Measurements from ENCODE around the gene CNIH3.
"Not testable (repeated sequence)": the region's sequence is repeated elsewhere in the genome, so short reads cannot be mapped to it uniquely, and the experiment has no call there.

The CNIH3 gene

GRCh38 chr1:224615861-224616755 is at the start of gene CNIH3:
Gene CNIH3 (plus strand): TSS chr1:224616317. CDS start chr1:224617175, 858 bp downstream.
- peaks cover 0 to 23% (median 17%) of the 10 kb centered on the region in 4 donors for H3K4me1 ChIP-seq
- no peaks in the 10 kb centered on the region for H3K9me3 ChIP-seq
- no peak for DNase-seq
- H3K27ac ChIP-seq = no peak within 1 kb of the TSS
- intact Hi-C loops (cut with DNase I; ENCODE audit: low total_unique reads) = no loop called here
- no peaks in the 10 kb centered on the region for H3K36me3 ChIP-seq
- H3K4me3 ChIP-seq = peak within 1 kb of the TSS; percentile 22 to 43
- TF ChIP-seq CTCF (IDR thresholded peaks at IDR 0.05) = no peak
- H3K27me3 ChIP-seq = peaks cover 0 to 51% of the 10 kb centered on the region in 2 donors

GRCh38 chr1:224566492-224566891 is 49.6 kb upstream of the CNIH3 start:
- DNase-seq; H3K27me3 ChIP-seq; H3K36me3 ChIP-seq; H3K4me3 ChIP-seq; H3K27ac ChIP-seq; H3K4me1 ChIP-seq; intact Hi-C loops (cut with DNase I; ENCODE audit: low total_unique reads); H3K9me3 ChIP-seq: not testable (repeated sequence)

- Histone ChIP-seq H3K27ac (no peak overlapping the region), H3K9me3 (no peaks in the 10 kb centered on the region), H3K4me3 (no peak overlapping the region), H3K4me1 (no peaks in the 10 kb centered on the region), H3K36me3 (no peaks in the 10 kb centered on the region), H3K27me3 (no peaks in the 10 kb centered on the region)
- intact Hi-C loops (cut with DNase I; ENCODE audit: low total_unique reads) = no loop called here
- TF ChIP-seq CTCF (IDR thresholded peaks at IDR 0.05) = no peak
- no peak for DNase-seq
These were observed 46.8 kb upstream of the CNIH3 start for GRCh38 chr1:224569276-224569675.

DNA sequence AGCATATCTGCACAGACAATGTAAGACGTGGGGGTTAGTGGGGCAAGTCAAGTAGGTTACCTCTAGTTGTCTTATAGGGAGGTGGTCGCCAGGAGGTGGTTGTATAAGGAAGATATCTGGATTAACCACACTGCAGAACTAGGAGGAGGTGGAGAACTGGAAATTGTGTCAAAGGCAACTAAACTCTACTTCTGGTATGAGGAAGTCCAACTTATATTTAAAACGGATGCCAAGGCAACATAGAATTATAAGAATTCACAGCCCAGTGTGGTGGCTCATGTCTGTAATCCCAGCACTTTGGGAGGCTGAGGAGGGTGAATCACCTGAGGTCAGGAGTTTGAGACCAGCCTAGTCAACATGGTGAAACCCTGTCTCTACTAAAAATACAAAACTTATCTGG is 44.1 kb upstream of the CNIH3 start:
- H3K9me3 ChIP-seq; H3K4me3 ChIP-seq; intact Hi-C loops (cut with DNase I; ENCODE audit: low total_unique reads); H3K36me3 ChIP-seq; H3K27ac ChIP-seq; DNase-seq; H3K4me1 ChIP-seq; H3K27me3 ChIP-seq: not testable (repeated sequence)

DNA sequence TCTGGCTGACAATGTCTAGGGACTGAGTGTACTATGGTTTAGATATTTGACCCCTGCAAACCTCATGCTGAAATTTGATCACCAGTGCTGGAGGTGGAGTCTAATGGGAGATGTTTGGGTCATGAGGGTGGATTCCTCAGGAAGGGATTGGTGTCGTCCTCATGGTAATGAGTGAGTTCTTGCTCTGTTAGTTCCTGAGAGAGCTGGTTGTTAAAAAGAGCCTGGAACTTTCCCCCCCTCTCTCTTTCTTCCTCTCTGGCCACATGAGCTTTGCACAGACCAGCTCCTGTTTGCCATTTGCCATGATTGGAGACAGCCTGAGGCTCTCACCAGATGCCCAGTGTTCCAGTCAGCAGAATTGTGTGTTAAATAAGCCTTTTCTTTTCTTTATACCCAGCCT is 36.6 kb upstream of the CNIH3 start:
- DNase-seq = no peak
- Histone ChIP-seq H3K27ac (no peak overlapping the region), H3K4me3 (no peak overlapping the region), H3K36me3 (no peaks in the 10 kb centered on the region), H3K9me3 (peaks cover 0 to 9% (median 0%) of the 10 kb centered on the region in 3 donors), H3K4me1 (no peaks in the 10 kb centered on the region), H3K27me3 (no peaks in the 10 kb centered on the region)
- TF ChIP-seq CTCF (IDR thresholded peaks at IDR 0.05) = no peak
- intact Hi-C loops (cut with DNase I; ENCODE audit: low total_unique reads) = no loop called here

DNA sequence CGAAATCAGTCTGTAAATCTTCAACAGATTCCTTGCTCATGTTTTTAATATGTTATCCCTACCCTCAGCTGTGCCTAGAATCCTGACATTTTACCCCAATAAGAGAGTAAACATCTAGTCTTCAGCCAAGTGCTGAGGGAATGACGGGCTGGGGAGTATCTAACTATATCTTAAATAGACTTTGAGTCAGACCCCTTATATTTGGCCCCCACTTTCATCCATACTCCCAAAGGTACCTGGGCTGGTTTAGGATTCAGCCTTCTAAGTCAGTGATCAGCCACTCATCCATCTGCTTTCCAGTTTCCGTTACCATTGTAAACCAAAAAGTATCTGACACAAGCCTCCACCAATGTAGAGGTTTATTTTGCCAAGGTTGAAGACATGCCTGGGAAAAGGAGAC is 36.1 kb upstream of the CNIH3 start:
- no peaks in the 10 kb centered on the region for H3K4me1 ChIP-seq
- H3K27ac ChIP-seq = no peak overlapping the region
- no peak for TF ChIP-seq CTCF (IDR thresholded peaks at IDR 0.05)
- DNase-seq = no peak
- intact Hi-C loops (cut with DNase I; ENCODE audit: low total_unique reads) = no loop called here
- H3K27me3 ChIP-seq = no peaks in the 10 kb centered on the region
- H3K9me3 ChIP-seq = peaks cover 0 to 9% (median 0%) of the 10 kb centered on the region in 3 donors
- H3K4me3 ChIP-seq = no peak overlapping the region
- H3K36me3 ChIP-seq = no peaks in the 10 kb centered on the region
